HEK293 (cell line): Measurements from ENCODE around the gene MADD.

Experiments
- BCL11B ChIP-seq: fragments of 450-650 bp; formaldehyde crosslinking; IDR thresholded peaks from 2 replicates; pipeline ENCODE4 v1.5.1; 2016; ENCODE audit warnings: low read depth, missing biosample characterization, missing genetic modification characterization
- GFI1B ChIP-seq: fragments of 450-650 bp; formaldehyde crosslinking; IDR thresholded peaks from 2 replicates; pipeline ENCODE4 v1.5.1; 2016; ENCODE audit warnings: missing biosample characterization, missing genetic modification characterization
- HOXC10 ChIP-seq: sonication (generic); formaldehyde crosslinking; IDR thresholded peaks from 2 replicates; pipeline ENCODE4 v1.8.1; 2023; ENCODE audit warnings: mild to moderate bottlenecking, missing genetic modification reagents
- KLF16 ChIP-seq: fragments of 450-650 bp; formaldehyde crosslinking; IDR thresholded peaks from 2 replicates; pipeline ENCODE4 v1.5.1; 2017; ENCODE audit warnings: missing biosample characterization, missing genetic modification characterization
- MYNN ChIP-seq: fragments of 450-650 bp; formaldehyde crosslinking; IDR thresholded peaks from 2 replicates; pipeline ENCODE4 v1.5.1; 2016; ENCODE audit warnings: missing biosample characterization, missing genetic modification characterization, borderline replicate concordance
- PRDM6 ChIP-seq: fragments of 450-650 bp; formaldehyde crosslinking; IDR thresholded peaks from 2 replicates; pipeline ENCODE4 v1.5.1; 2017; ENCODE audit warnings: missing biosample characterization, missing genetic modification characterization
- SCRT2 ChIP-seq: fragments of 450-650 bp; formaldehyde crosslinking; IDR thresholded peaks from 2 replicates; pipeline ENCODE4 v1.5.1; 2016; ENCODE audit warnings: missing biosample characterization, missing genetic modification characterization
- SETDB1 ChIP-seq: IDR thresholded peaks from one replicate; pipeline ENCODE4 v1.6.1; 2017; ENCODE audit warnings: mild to moderate bottlenecking, low read length, moderate library complexity, mixed read lengths; ENCODE audit not compliant: insufficient read length
- SP2 ChIP-seq: fragments of 450-650 bp; formaldehyde crosslinking; IDR thresholded peaks from 2 replicates; pipeline ENCODE4 v1.5.1; 2016; ENCODE audit warnings: missing biosample characterization, missing genetic modification characterization
- YY1 ChIP-seq: fragments of 450-650 bp; formaldehyde crosslinking; IDR thresholded peaks from 2 replicates; pipeline ENCODE4 v1.5.1; 2018; ENCODE audit warnings: missing biosample characterization, missing genetic modification characterization
- ZBTB11 ChIP-seq: fragments of 450-650 bp; formaldehyde crosslinking; conservative IDR thresholded peaks from 2 replicates; pipeline ENCODE4 v1.5.1; 2016; ENCODE audit warnings: low read depth, missing biosample characterization, missing genetic modification characterization
- ZBTB26 ChIP-seq: fragments of 450-650 bp; formaldehyde crosslinking; optimal IDR thresholded peaks from 2 replicates; pipeline ENCODE3; 2016; ENCODE audit warnings: missing biosample characterization, mild to moderate bottlenecking, missing genetic modification characterization
- ZBTB48 ChIP-seq: fragments of 450-650 bp; formaldehyde crosslinking; IDR thresholded peaks from 2 replicates; pipeline ENCODE4 v1.5.1; 2016; ENCODE audit warnings: missing biosample characterization, missing genetic modification characterization
- ZNF169 ChIP-seq: fragments of 450-650 bp; formaldehyde crosslinking; IDR thresholded peaks from 2 replicates; pipeline ENCODE4 v1.5.1; 2016; ENCODE audit warnings: missing biosample characterization, missing genetic modification characterization
- ZNF19 ChIP-seq: fragments of 450-650 bp; formaldehyde crosslinking; IDR thresholded peaks from 2 replicates; pipeline ENCODE4; 2016; ENCODE audit warnings: missing biosample characterization, missing genetic modification characterization, low read depth
- ZNF23 ChIP-seq: fragments of 450-650 bp; formaldehyde crosslinking; IDR thresholded peaks from 2 replicates; pipeline ENCODE4 v1.5.1; 2016; ENCODE audit warnings: missing biosample characterization, missing genetic modification characterization, borderline replicate concordance
- ZNF24 ChIP-seq: fragments of 450-650 bp; formaldehyde crosslinking; IDR thresholded peaks from 2 replicates; pipeline ENCODE4 v1.5.1; 2016; ENCODE audit warnings: missing biosample characterization, missing genetic modification characterization
- ZNF248 ChIP-seq: fragments of 450-650 bp; formaldehyde crosslinking; IDR thresholded peaks from 2 replicates; pipeline ENCODE4 v1.5.1; 2017; ENCODE audit warnings: missing biosample characterization, missing genetic modification characterization
- ZNF292 ChIP-seq: fragments of 450-650 bp; formaldehyde crosslinking; IDR thresholded peaks from 2 replicates; pipeline ENCODE4 v1.5.1; 2016; ENCODE audit warnings: low read depth, missing biosample characterization, missing genetic modification characterization, borderline replicate concordance
- ZNF311 ChIP-seq: fragments of 450-650 bp; formaldehyde crosslinking; IDR thresholded peaks from 2 replicates; pipeline ENCODE4 v1.5.1; 2017; ENCODE audit warnings: missing biosample characterization, missing genetic modification characterization, borderline replicate concordance
- ZNF341 ChIP-seq: fragments of 450-650 bp; formaldehyde crosslinking; IDR thresholded peaks from 2 replicates; pipeline ENCODE4; 2016; ENCODE audit warnings: low read depth, missing biosample characterization, missing genetic modification characterization
- ZNF391 ChIP-seq: fragments of 450-650 bp; formaldehyde crosslinking; IDR thresholded peaks from 2 replicates; pipeline ENCODE4 v1.5.1; 2016; ENCODE audit warnings: low read depth, missing biosample characterization, missing genetic modification characterization, borderline replicate concordance
- ZNF433 ChIP-seq: fragments of 450-650 bp; formaldehyde crosslinking; IDR thresholded peaks from 2 replicates; pipeline ENCODE4 v1.5.1; 2016; ENCODE audit warnings: missing biosample characterization, missing genetic modification characterization, low read depth
- ZNF501 ChIP-seq: fragments of 450-650 bp; formaldehyde crosslinking; IDR thresholded peaks from 2 replicates; pipeline ENCODE4 v1.5.1; 2016; ENCODE audit warnings: missing biosample characterization, missing genetic modification characterization
- ZNF529 ChIP-seq: fragments of 450-650 bp; formaldehyde crosslinking; IDR thresholded peaks from 2 replicates; pipeline ENCODE4 v1.5.1; 2017; ENCODE audit warnings: missing genetic modification characterization, missing biosample characterization; ENCODE audit not compliant: insufficient replicate concordance
- ZNF530 ChIP-seq: fragments of 450-650 bp; formaldehyde crosslinking; IDR thresholded peaks from 2 replicates; pipeline ENCODE4 v1.5.1; 2016; ENCODE audit warnings: low read depth, missing biosample characterization, missing genetic modification characterization
- ZNF555 ChIP-seq: fragments of 450-650 bp; formaldehyde crosslinking; conservative IDR thresholded peaks from 2 replicates; pipeline ENCODE4 v1.5.1; 2017; ENCODE audit warnings: missing biosample characterization, mild to moderate bottlenecking, missing genetic modification characterization, inconsistent platforms
- ZNF561 ChIP-seq: fragments of 450-650 bp; IDR thresholded peaks from 2 replicates; pipeline ENCODE4 v1.5.1; 2018; ENCODE audit warnings: missing biosample characterization, missing genetic modification characterization, borderline replicate concordance
- ZNF76 ChIP-seq: fragments of 450-650 bp; formaldehyde crosslinking; IDR thresholded peaks from 2 replicates; pipeline ENCODE4; 2016; ENCODE audit warnings: low read depth, missing biosample characterization, missing genetic modification characterization, borderline replicate concordance
- ZNF777 ChIP-seq: fragments of 450-650 bp; formaldehyde crosslinking; IDR thresholded peaks from 2 replicates; pipeline ENCODE4 v1.5.1; 2017; ENCODE audit warnings: missing biosample characterization, missing genetic modification characterization, borderline replicate concordance
- ZNF785 ChIP-seq: fragments of 450-650 bp; formaldehyde crosslinking; IDR thresholded peaks from 2 replicates; pipeline ENCODE4 v1.5.1; 2016; ENCODE audit warnings: missing biosample characterization, missing genetic modification characterization
- ZNF830 ChIP-seq: fragments of 450-650 bp; IDR thresholded peaks from 2 replicates; pipeline ENCODE4 v1.5.0; 2018; ENCODE audit warnings: missing biosample characterization, missing genetic modification characterization, low read depth, mild to moderate bottlenecking, moderate library complexity
- TF ChIP-seq, protein P1 (sequence below): fragments of 450-650 bp; formaldehyde crosslinking; IDR thresholded peaks from 2 replicates; pipeline ENCODE4 v1.5.1; 2017; ENCODE audit warnings: missing biosample characterization, missing genetic modification characterization

Gene MADD

GRCh38 chr11:47355283-47356128 is 85.6 kb downstream of the MADD start (continued):
- no peak for TF ChIP-seq ZNF555
- no peak for TF ChIP-seq PRDM6 (tag by site-specific recombination)
- TF ChIP-seq ZNF311 (tag by site-specific recombination) = no peak
- no peak for TF ChIP-seq SETDB1
- no peak; the same call in 1 of the 2 replicates for TF ChIP-seq ZNF777 (tag by site-specific recombination)
- peak; percentile 8 for TF ChIP-seq ZBTB48 (tag by site-specific recombination)
- TF ChIP-seq ZNF830 (tag by site-specific recombination) = no peak
- TF ChIP-seq ZNF169 = 0 out of 2 replicates have a peak, but pooled peaks have one; percentile 18
- no peak for TF ChIP-seq ZNF530 (tag by site-specific recombination)
- TF ChIP-seq ZNF76 = 0 out of 2 replicates have a peak, but pooled peaks have one; percentile 32
- TF ChIP-seq ZNF341 (tag by site-specific recombination) = peak; percentile 69
- TF ChIP-seq ZNF23 (tag by site-specific recombination) = no peak
- no peak; the same call in 1 of the 2 replicates for TF ChIP-seq ZNF785 (tag by site-specific recombination)
- no peak for TF ChIP-seq ZBTB11
- no peak for TF ChIP-seq GFI1B (tag by site-specific recombination)
- peak; percentile 47 for TF ChIP-seq ZBTB26 (tag by site-specific recombination)
- TF ChIP-seq ZNF19 (tag by site-specific recombination) = no peak
- TF ChIP-seq ZNF391 (tag by site-specific recombination) = peak; percentile 69; the same call in 1 of the 2 replicates
- TF ChIP-seq ZNF24 (tag by site-specific recombination) = peak; percentile 59; the same call in 1 of the 2 replicates
- no peak for TF ChIP-seq ZNF433 (tag by site-specific recombination)
- TF ChIP-seq ZNF561 (tag by site-specific recombination) = no peak
- no peak for TF ChIP-seq ZNF248 (tag by site-specific recombination)
- TF ChIP-seq ZNF292 (tag by site-specific recombination) = no peak
- peak; percentile 65; the same call in 1 of the 2 replicates for TF ChIP-seq SCRT2
- peak; percentile 45; the same call in 1 of the 2 replicates for TF ChIP-seq ZNF501
- no peak for TF ChIP-seq HOXC10 (CRISPR knock-in tag)
- TF ChIP-seq, protein P1, sequence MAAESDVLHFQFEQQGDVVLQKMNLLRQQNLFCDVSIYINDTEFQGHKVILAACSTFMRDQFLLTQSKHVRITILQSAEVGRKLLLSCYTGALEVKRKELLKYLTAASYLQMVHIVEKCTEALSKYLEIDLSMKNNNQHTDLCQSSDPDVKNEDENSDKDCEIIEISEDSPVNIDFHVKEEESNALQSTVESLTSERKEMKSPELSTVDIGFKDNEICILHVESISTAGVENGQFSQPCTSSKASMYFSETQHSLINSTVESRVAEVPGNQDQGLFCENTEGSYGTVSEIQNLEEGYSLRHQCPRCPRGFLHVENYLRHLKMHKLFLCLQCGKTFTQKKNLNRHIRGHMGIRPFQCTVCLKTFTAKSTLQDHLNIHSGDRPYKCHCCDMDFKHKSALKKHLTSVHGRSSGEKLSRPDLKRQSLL (tag by site-specific recombination) = no peak
- TF ChIP-seq KLF16 (tag by site-specific recombination) = peak; percentile 75
- TF ChIP-seq SP2 = peak; percentile 67
- no peak for TF ChIP-seq YY1 (tag by site-specific recombination)
- peak; percentile 78; the same call in 1 of the 2 replicates for TF ChIP-seq BCL11B
- TF ChIP-seq MYNN (tag by site-specific recombination) = no peak
- TF ChIP-seq ZNF529 (tag by site-specific recombination) = no peak
